Superior temporal gyrus (tissue), 1 donor: ENCODE measurements around the gene MAP1LC3A.

Experiments used
- DNase-seq: peaks from one replicate; pipeline ENCODE4 v3.0.0-alpha.2; 2016; ENCODE audit errors: extremely low spot score

MAP1LC3A gene

GRCh38 chr20:34549291-34549928 lies 9.1 kb upstream of the MAP1LC3A start:
- no peak for DNase-seq

GRCh38 chr20:34549929-34550305 lies 8.6 kb upstream of the MAP1LC3A start:
- no peak for DNase-seq

- DNase-seq, result no peak
These were observed 5.9 kb upstream of the MAP1LC3A start for GRCh38 chr20:34552569-34552968.

- DNase-seq, result no peak
These were observed 5.1 kb upstream of the MAP1LC3A start for GRCh38 chr20:34553366-34553867.

- peak; percentile 33 for DNase-seq
These were observed 590 bp upstream of the MAP1LC3A start for GRCh38 chr20:34557936-34558319.

- DNase-seq, result no peak
These were observed 1.0 kb downstream of the MAP1LC3A start for GRCh38 chr20:34559311-34560140.

GRCh38 chr20:34560141-34560523 lies 1.6 kb downstream of the MAP1LC3A start:
- DNase-seq, result peak; percentile 72

- no peak for DNase-seq
These were observed 2.1 kb downstream of the MAP1LC3A start for GRCh38 chr20:34560614-34561013.

GRCh38 chr20:34561661-34562060 lies 3.1 kb downstream of the MAP1LC3A start:
- no peak for DNase-seq

GRCh38 chr20:34562641-34563040 lies 4.1 kb downstream of the MAP1LC3A start:
- no peak for DNase-seq

GRCh38 chr20:34564833-34565232 lies 6.3 kb downstream of the MAP1LC3A start:
- DNase-seq, result no peak

GRCh38 chr20:34566978-34567891 lies 8.7 kb downstream of the MAP1LC3A start:
- no peak for DNase-seq

GRCh38 chr20:34567892-34568865 lies 9.7 kb downstream of the MAP1LC3A start:
- DNase-seq, result no peak

- DNase-seq, result no peak
These were observed 11.1 kb downstream of the MAP1LC3A start for GRCh38 chr20:34569598-34569997.

- DNase-seq, result no peak
These were observed 12.4 kb downstream of the MAP1LC3A start for GRCh38 chr20:34570859-34571306.

- no peak for DNase-seq
These were observed 13.2 kb downstream of the MAP1LC3A start for GRCh38 chr20:34571753-34572152.

GRCh38 chr20:34573541-34574300 lies 15.2 kb downstream of the MAP1LC3A start:
- DNase-seq, result no peak

- no peak for DNase-seq
These were observed 15.9 kb downstream of the MAP1LC3A start for GRCh38 chr20:34574426-34574825.

- DNase-seq, result no peak
These were observed 16.3 kb downstream of the MAP1LC3A start for GRCh38 chr20:34574861-34575260.

- no peak for DNase-seq
These were observed 16.8 kb downstream of the MAP1LC3A start for GRCh38 chr20:34575271-34575670.
